Choroid plexus epithelial cell (primary cell): ENCODE data around the gene NGFR.
A peak's percentile ranks its signal among the peaks of the same experiment; 100 is the strongest.

Source experiments
- DNase-seq: peaks from one replicate; pipeline ENCODE4 v3.0.0-alpha.2; 2010; ENCODE audit warnings: low read depth
- H3K4me3 ChIP-seq: 2 replicates; pipeline ENCODE4 v1.5.1; 2011; ENCODE audit warnings: low read depth, mild to moderate bottlenecking, control low read depth, low read length, moderate library complexity
- CTCF ChIP-seq: conservative IDR thresholded peaks from 2 replicates; pipeline ENCODE4 v1.5.1; 2011; ENCODE audit warnings: low read depth, mild to moderate bottlenecking, control low read depth, inconsistent platforms, low read length, moderate library complexity

Gene NGFR

GRCh38 chr17:49514071-49514721 lies 19.1 kb downstream of the NGFR start:
- H3K4me3 ChIP-seq: no peak overlapping the region
- peak; percentile 52 for DNase-seq
- peak; percentile 61 for TF ChIP-seq CTCF

GRCh38 chr17:49515196-49515770 lies 20.2 kb downstream of the NGFR start:
- H3K4me3 ChIP-seq: no peak overlapping the region
- peak; percentile 57 for TF ChIP-seq CTCF
- DNase-seq: peak; percentile 100

GRCh38 chr17:49516180-49516579 lies 21.1 kb downstream of the NGFR start:
- H3K4me3 ChIP-seq: no peak overlapping the region
- DNase-seq: peak; percentile 72
- TF ChIP-seq CTCF: no peak

GRCh38 chr17:49518346-49519078 lies 23.4 kb downstream of the NGFR start:
- H3K4me3 ChIP-seq: no peak overlapping the region
- TF ChIP-seq CTCF: no peak

GRCh38 chr17:49519781-49520180 lies 24.7 kb downstream of the NGFR start:
- TF ChIP-seq CTCF: no peak
- no peak for DNase-seq
- no peak overlapping the region for H3K4me3 ChIP-seq

More at GRCh38 chr17:49518346-49519078, 23.4 kb downstream of the NGFR start:
- no peak for DNase-seq

GRCh38 chr17:49520386-49521087 lies 25.4 kb downstream of the NGFR start:
- no peak overlapping the region for H3K4me3 ChIP-seq
- no peak for DNase-seq
- no peak for TF ChIP-seq CTCF
